DND-41 (cell line): ENCODE data around the gene RBM44.
"Not testable (repeated sequence)": the region's sequence is repeated elsewhere in the genome, so short reads cannot be mapped to it uniquely, and the experiment has no call there.

Experiments
- ATAC-seq: fragments of 200-7000 bp; cut with Tn5 transposase; 3 replicates; pipeline ENCODE4 v1.9.1; 2021; ENCODE audit warnings: low read depth; ENCODE audit not compliant: insufficient read depth
- DNase-seq: peaks from one replicate; pipeline ENCODE4 v3.0.0-alpha.2; 2020
- H2AFZ ChIP-seq: 2 replicates; pipeline ENCODE4 v1.6.0; 2012; ENCODE audit warnings: low read depth, low read length
- H3K27ac ChIP-seq: 2 replicates; pipeline ENCODE4 v1.5.1; 2012; ENCODE audit warnings: low read length, inconsistent platforms
- H3K27me3 ChIP-seq: fragments of 200-600 bp; sonication (generic); 2 replicates; pipeline ENCODE4 v1.6.0; 2012; ENCODE audit warnings: low read length, mild to moderate bottlenecking, inconsistent platforms; ENCODE audit not compliant: insufficient read depth, poor library complexity
- H3K36me3 ChIP-seq: 2 replicates; pipeline ENCODE4 v1.5.1; 2012; ENCODE audit warnings: low read length, inconsistent platforms; ENCODE audit not compliant: insufficient read depth
- H3K4me1 ChIP-seq: 2 replicates; pipeline ENCODE4 v1.5.1; 2012; ENCODE audit warnings: mild to moderate bottlenecking, low read length; ENCODE audit not compliant: insufficient read depth
- H3K4me2 ChIP-seq: 2 replicates; pipeline ENCODE4 v1.6.0; 2012; ENCODE audit warnings: mild to moderate bottlenecking, moderate library complexity, low read length, inconsistent platforms; ENCODE audit not compliant: insufficient read depth
- H3K4me3 ChIP-seq, 2 experiments: fragments of 200-600 bp in 1 of 2; shearing (Covaris generic) in 1 of 2; 2 replicates each; pipeline ENCODE4 v1.5.1; 2012 to 2016; ENCODE audit warnings: inconsistent platforms in 2 of 2, low read length in 2 of 2, mild to moderate bottlenecking in 2 of 2, low read depth in 1 of 2, moderate library complexity in 1 of 2
- H3K79me2 ChIP-seq: 2 replicates; pipeline ENCODE4 v1.6.0; 2012; ENCODE audit warnings: low read length, inconsistent platforms; ENCODE audit not compliant: insufficient read depth
- H3K9ac ChIP-seq: 2 replicates; pipeline ENCODE4 v1.6.0; 2012; ENCODE audit warnings: low read depth, mild to moderate bottlenecking, inconsistent platforms, low read length, moderate library complexity
- H3K9me3 ChIP-seq: 2 replicates; pipeline ENCODE4 v1.5.1; 2012; ENCODE audit warnings: low read length, moderate library complexity, mild to moderate bottlenecking, inconsistent platforms; ENCODE audit not compliant: insufficient read depth, severe bottlenecking
- H4K20me1 ChIP-seq: 2 replicates; pipeline ENCODE4 v1.6.0; 2012; ENCODE audit warnings: low read length; ENCODE audit not compliant: insufficient read depth
- CTCF ChIP-seq: IDR thresholded peaks from 2 replicates; pipeline ENCODE4 v1.5.1; 2012; ENCODE audit warnings: borderline replicate concordance, low read length, moderate library complexity, mild to moderate bottlenecking; ENCODE audit not compliant: poor library complexity, severe bottlenecking; ENCODE audit errors: extremely low read depth
- EZH2 ChIP-seq: IDR thresholded peaks from 3 replicates; pipeline ENCODE4 v1.6.1; 2012; ENCODE audit warnings: borderline replicate concordance, low read depth, mild to moderate bottlenecking, moderate library complexity, low read length, inconsistent platforms; ENCODE audit not compliant: severe bottlenecking

RBM44 gene

GRCh38 chr2:237865623-237866041 lies 67.1 kb downstream of the RBM44 start:
- no peak overlapping the region for H2AFZ ChIP-seq
- H3K4me3 ChIP-seq = no peak overlapping the region
- no peaks in the 10 kb centered on the region for H3K79me2 ChIP-seq
- DNase-seq (no peak), ATAC-seq (no peak)
- no peak for TF ChIP-seq EZH2
- TF ChIP-seq CTCF = no peak
- H3K4me1 ChIP-seq = no peaks in the 10 kb centered on the region
- peaks cover 25% of the 10 kb centered on the region for H3K27me3 ChIP-seq
- H4K20me1 ChIP-seq = no peaks in the 10 kb centered on the region
- H3K36me3 ChIP-seq = no peaks in the 10 kb centered on the region
- H3K9me3 ChIP-seq = no peaks in the 10 kb centered on the region
- H3K9ac ChIP-seq = no peak overlapping the region
- H3K4me2 ChIP-seq = no peak overlapping the region
- H3K27ac ChIP-seq = no peak overlapping the region

DNA sequence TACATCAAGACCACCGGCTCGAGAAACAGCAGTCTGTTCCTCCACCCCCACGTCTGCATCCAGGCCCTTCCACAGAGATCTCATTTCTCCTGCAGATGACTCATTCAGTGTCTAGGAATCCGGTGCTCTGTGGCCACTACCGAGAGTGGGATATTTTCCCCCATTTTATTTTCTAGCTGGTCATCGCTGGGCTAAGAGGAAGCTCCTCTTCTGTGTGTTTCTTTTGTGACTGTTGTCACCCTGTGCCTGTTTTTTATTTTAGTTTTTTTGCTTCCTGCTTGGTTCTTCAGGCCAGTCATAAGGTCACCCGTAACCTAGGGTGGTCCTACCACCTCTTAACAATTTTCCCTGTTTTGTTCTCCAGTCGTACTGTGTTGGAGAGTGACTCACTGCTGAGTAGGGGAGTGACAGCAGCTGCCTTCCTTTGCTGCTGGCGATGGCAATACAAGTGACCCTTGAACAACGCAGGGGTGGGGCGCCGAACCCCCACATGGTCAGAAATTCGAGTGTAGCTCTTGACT lies 67.6 kb downstream of the RBM44 start:
- no peak overlapping the region for H3K4me3 ChIP-seq
- no peaks in the 10 kb centered on the region for H3K36me3 ChIP-seq
- H3K4me2 ChIP-seq = no peak overlapping the region
- no peak for DNase-seq
- H3K79me2 ChIP-seq = no peaks in the 10 kb centered on the region
- H3K27ac ChIP-seq = no peak overlapping the region
- no peak for ATAC-seq
- no peaks in the 10 kb centered on the region for H4K20me1 ChIP-seq
- TF ChIP-seq EZH2 = no peak
- H2AFZ ChIP-seq = no peak overlapping the region
- H3K9me3 ChIP-seq = no peaks in the 10 kb centered on the region
- H3K4me1 ChIP-seq = no peaks in the 10 kb centered on the region
- H3K27me3 ChIP-seq = peaks cover 27% of the 10 kb centered on the region
- H3K9ac ChIP-seq = no peak overlapping the region

- H4K20me1 ChIP-seq = no peaks in the 10 kb centered on the region
- H2AFZ ChIP-seq = no peak overlapping the region
- H3K9me3 ChIP-seq = no peaks in the 10 kb centered on the region
- no peak overlapping the region for H3K27ac ChIP-seq
- DNase-seq (no peak), ATAC-seq (no peak)
- no peak overlapping the region for H3K4me2 ChIP-seq
- H3K27me3 ChIP-seq = peaks cover 27% of the 10 kb centered on the region
- H3K4me1 ChIP-seq = no peaks in the 10 kb centered on the region
- no peak overlapping the region for H3K9ac ChIP-seq
- no peaks in the 10 kb centered on the region for H3K79me2 ChIP-seq
- no peak overlapping the region for H3K4me3 ChIP-seq
- TF ChIP-seq CTCF (no peak), EZH2 (no peak)
- H3K36me3 ChIP-seq = no peaks in the 10 kb centered on the region
Measured at GRCh38 chr2:237867465-237867864, 68.9 kb downstream of the RBM44 start.

DNA sequence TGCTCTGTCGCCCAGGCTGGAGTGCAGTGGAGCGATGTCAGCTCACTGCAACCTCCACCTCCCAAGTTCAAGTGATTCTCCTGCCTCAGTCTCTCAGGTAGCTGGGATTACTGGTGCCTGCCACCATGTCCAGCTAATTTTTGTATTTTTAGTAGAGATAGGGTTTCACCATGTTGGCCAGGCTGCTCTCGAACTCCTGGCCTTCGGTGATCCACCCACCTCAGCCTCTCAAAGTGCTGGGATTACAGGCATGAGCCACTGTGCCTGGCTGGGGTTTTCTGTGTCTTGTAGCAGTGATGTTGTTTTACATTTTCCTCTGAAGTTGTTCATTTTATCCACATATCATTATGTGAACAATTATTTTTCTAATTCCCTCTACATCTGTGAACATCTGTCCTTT lies 69.5 kb downstream of the RBM44 start:
- H3K4me3 ChIP-seq, DNase-seq, H4K20me1 ChIP-seq, H2AFZ ChIP-seq, H3K9ac ChIP-seq, H3K4me1 ChIP-seq, H3K9me3 ChIP-seq, H3K4me2 ChIP-seq, H3K27ac ChIP-seq, H3K79me2 ChIP-seq, ATAC-seq, H3K36me3 ChIP-seq: not testable (repeated sequence)
- peaks cover 27% of the 10 kb centered on the region for H3K27me3 ChIP-seq
